ENCODE data around the gene ZNF730. TPM values are rescaled to one million over a fixed set of nuclear protein-coding genes. Genes with fewer than 3 reads are reported as not detected.
"Not testable (repeated sequence)": the region's sequence is repeated elsewhere in the genome, so short reads cannot be mapped to it uniquely, and the experiment has no call there.

Gene ZNF730
- total RNA-seq, 4 donors from 2014 or later, result 0.32 to 0.96 (median 0.75) TPM; not detected in 1

GRCh38 chr19:23075031-23075733, 41.6 kb upstream of the ZNF730 start:
- peak overlapping the region in 2 of 4 donors; percentile 12 to 21 for H3K27ac ChIP-seq
- WGBS, 2 donors (ENCODE audit: low coverage in 1 of 2), result 18% methylated on average over 47 of the region's 48 CpGs; no CpG with 5 or more reads in 1 of the 2 donors

GRCh38 chr19:23077776-23078175, 39.0 kb upstream of the ZNF730 start:
- DNase-seq; H3K27me3 ChIP-seq; H3K9me3 ChIP-seq; H3K36me3 ChIP-seq; H3K4me3 ChIP-seq; intact Hi-C loops (cut with DNase I; ENCODE audit: low total_unique reads); H3K27ac ChIP-seq; in situ Hi-C loops (cut with MboI; ENCODE audit: low pct_ligation_motif_present in 1 of 4, low pct_unique_long_range_greater_than_20kb in 1 of 4, low sequenced_read_pairs in 3 of 4); H3K4me1 ChIP-seq: not testable (repeated sequence)
- WGBS, 2 donors (ENCODE audit: low coverage in 1 of 2), result 81% methylated on average over 2 of the region's 2 CpGs; no CpG with 5 or more reads in 1 of the 2 donors

More at GRCh38 chr19:23075031-23075733, 41.6 kb upstream of the ZNF730 start:
- H3K27me3 ChIP-seq, result peaks cover 14% of the 10 kb centered on the region
- DNase-seq, result peak; percentile 19
- in situ Hi-C loops (cut with MboI; ENCODE audit: low pct_ligation_motif_present in 1 of 4, low pct_unique_long_range_greater_than_20kb in 1 of 4, low sequenced_read_pairs in 3 of 4) (no loop called here), intact Hi-C loops (cut with DNase I; ENCODE audit: low total_unique reads) (no loop called here)
- TF ChIP-seq POLR2A (IDR thresholded peaks at IDR 0.05) (no peak), POLR2AphosphoS5 (IDR thresholded peaks at IDR 0.05) (no peak), CTCF (IDR thresholded peaks at IDR 0.05) (no peak), EP300 (IDR thresholded peaks at IDR 0.05; ENCODE audit: low read depth) (no peak)
- no peaks in the 10 kb centered on the region for H3K36me3 ChIP-seq
- H3K4me1 ChIP-seq, result peaks cover 0 to 6% (median 2%) of the 10 kb centered on the region in 4 donors
- peak overlapping the region; percentile 26 to 65 (median 45) for H3K4me3 ChIP-seq
- H3K9me3 ChIP-seq, result no peaks in the 10 kb centered on the region

GRCh38 chr19:23093832-23094231, 23.0 kb upstream of the ZNF730 start:
- no peak for TF ChIP-seq EP300 (IDR thresholded peaks at IDR 0.05; ENCODE audit: low read depth)
- no peak for TF ChIP-seq CTCF (IDR thresholded peaks at IDR 0.05)
- TF ChIP-seq POLR2AphosphoS5 (IDR thresholded peaks at IDR 0.05), result no peak
- TF ChIP-seq POLR2A (IDR thresholded peaks at IDR 0.05), result no peak
- in situ Hi-C loops (cut with MboI; ENCODE audit: low pct_ligation_motif_present in 1 of 4, low pct_unique_long_range_greater_than_20kb in 1 of 4, low sequenced_read_pairs in 3 of 4) (no loop called here), intact Hi-C loops (cut with DNase I; ENCODE audit: low total_unique reads) (no loop called here)
- Histone ChIP-seq H3K4me1 (no peaks in the 10 kb centered on the region), H3K27me3 (no peaks in the 10 kb centered on the region), H3K4me3 (no peak overlapping the region), H3K36me3 (no peaks in the 10 kb centered on the region), H3K9me3 (peaks cover 0 to 12% of the 10 kb centered on the region in 2 donors), H3K27ac (no peak overlapping the region)
- DNase-seq, result no peak
- 91 to 94% methylated on average over 6 to 9 of the region's 9 CpGs for WGBS, 2 donors (ENCODE audit: low coverage in 1 of 2)

- in situ Hi-C loops (cut with MboI; ENCODE audit: low pct_ligation_motif_present in 1 of 4, low pct_unique_long_range_greater_than_20kb in 1 of 4, low sequenced_read_pairs in 3 of 4), result no loop called here
- peaks cover 0 to under 1% of the 10 kb centered on the region in 2 donors for H3K9me3 ChIP-seq
Observed at GRCh38 chr19:23095418-23095817, 21.4 kb upstream of the ZNF730 start.

More at GRCh38 chr19:23095418-23095817, 21.4 kb upstream of the ZNF730 start:
- Histone ChIP-seq H3K27ac (no peak overlapping the region), H3K4me3 (no peak overlapping the region), H3K4me1 (no peaks in the 10 kb centered on the region), H3K36me3 (no peaks in the 10 kb centered on the region), H3K27me3 (no peaks in the 10 kb centered on the region)
- no peak for TF ChIP-seq POLR2A (IDR thresholded peaks at IDR 0.05)
- TF ChIP-seq CTCF (IDR thresholded peaks at IDR 0.05), result no peak
- no peak for TF ChIP-seq POLR2AphosphoS5 (IDR thresholded peaks at IDR 0.05)
- no peak for TF ChIP-seq EP300 (IDR thresholded peaks at IDR 0.05; ENCODE audit: low read depth)
- intact Hi-C loops (cut with DNase I; ENCODE audit: low total_unique reads), result no loop called here
- DNase-seq, result no peak
- WGBS, 2 donors (ENCODE audit: low coverage in 1 of 2), result 81% methylated on average over 1 of the region's 1 CpG; no CpG with 5 or more reads in 1 of the 2 donors

Data from transverse colon (tissue), 4 donors.